HepG2 (cell line): Measurements from ENCODE around the gene SPINDOC. TPM values are rescaled to one million over a fixed set of nuclear protein-coding genes. Genes with fewer than 3 reads are reported as not detected.
A peak's percentile ranks its signal among the peaks of the same experiment; 100 is the strongest.

Experiments used
- ARID4A ChIP-seq: sonication (generic); formaldehyde crosslinking; IDR thresholded peaks from 2 replicates; pipeline ENCODE4 v1.5.0; 2020; ENCODE audit warnings: mild to moderate bottlenecking, missing genetic modification reagents, borderline replicate concordance
- HBP1 ChIP-seq: IDR thresholded peaks from 2 replicates; pipeline ENCODE4 v1.6.1; 2016; ENCODE audit warnings: low read depth, control low read depth
- HMGXB3 ChIP-seq: sonication (generic); formaldehyde crosslinking; IDR thresholded peaks from 2 replicates; pipeline ENCODE4 v1.4.0; 2020; ENCODE audit warnings: missing genetic modification reagents, borderline replicate concordance
- KLF15 ChIP-seq: sonication (generic); formaldehyde crosslinking; IDR thresholded peaks from 2 replicates; pipeline ENCODE4 v1.8.1; 2023; ENCODE audit warnings: borderline replicate concordance, mild to moderate bottlenecking, inconsistent platforms, missing genetic modification reagents, mixed read lengths
- MED1 ChIP-seq: sonication (generic); formaldehyde crosslinking; IDR thresholded peaks from 2 replicates; pipeline ENCODE4 v1.4.0; 2020; ENCODE audit warnings: missing genetic modification reagents
- SUZ12 ChIP-seq: fragments of 150-350 bp; IDR thresholded peaks from 2 replicates; pipeline ENCODE4 v1.6.1; 2014; ENCODE audit warnings: low read depth, low read length
- TCF7L2 ChIP-seq: IDR thresholded peaks from 2 replicates; pipeline ENCODE4 v1.6.1; 2011; ENCODE audit warnings: mild to moderate bottlenecking, low read depth, low read length, moderate library complexity
- WIZ ChIP-seq: sonication (generic); formaldehyde crosslinking; IDR thresholded peaks from 2 replicates; pipeline ENCODE4 v1.5.1; 2020; ENCODE audit warnings: mild to moderate bottlenecking, missing genetic modification reagents
- ZFP36L2 ChIP-seq: sonication (generic); formaldehyde crosslinking; IDR thresholded peaks from 2 replicates; pipeline ENCODE4 v1.4.0; 2020; ENCODE audit warnings: missing genetic modification reagents
- ZNF383 ChIP-seq: sonication (generic); formaldehyde crosslinking; IDR thresholded peaks from 2 replicates; pipeline ENCODE4 v1.4.0; 2020; ENCODE audit warnings: missing genetic modification reagents, mild to moderate bottlenecking, borderline replicate concordance
- polyA plus RNA-seq, 8 experiments: library from polyadenylated mRNA; depleted of rRNA in 3 of 8; stranded (reverse) in 7 of 8; unstranded in 1 of 8; fragments of >200 nt; fragmentation: Illumina TruSeq in 4 of 8; extraction: Trizol in 4 of 8; gene quantifications; 2 replicates each; pipeline versions ENCODE4 v1.2.1 to v1.2.3, GENCODE V29; 2011 to 2016; ENCODE audit warnings: low read depth in 4 of 8, missing spikeins in 1 of 8, mixed read lengths in 1 of 8; ENCODE audit not compliant: insufficient read depth in 1 of 8
- total RNA-seq, 5 experiments: library from RNA; depleted of rRNA; stranded (reverse); fragments of >200 nt; fragmentation: Illumina TruSeq; extraction: Trizol; gene quantifications; 2 replicates each; pipeline ENCODE4 v1.2.3, GENCODE V29; 2016; ENCODE audit warnings: low read depth in 1 of 5
- TF ChIP-seq, protein P1 (sequence below): IDR thresholded peaks from 2 replicates; pipeline ENCODE4 v1.6.1; 2016; ENCODE audit warnings: control low read depth
- TF ChIP-seq, protein P2 (sequence below): sonication (generic); formaldehyde crosslinking; IDR thresholded peaks from 2 replicates; pipeline ENCODE4 v1.9.0; 2021; ENCODE audit warnings: missing genetic modification reagents, borderline replicate concordance
- TF ChIP-seq, protein P3 (sequence below): sonication (generic); formaldehyde crosslinking; IDR thresholded peaks from 2 replicates; pipeline ENCODE4 v1.4.0; 2020; ENCODE audit warnings: mild to moderate bottlenecking, low read depth, missing genetic modification reagents

SPINDOC gene
- total and polyA plus RNA-seq, 2 of the 13 experiments (the other 11 are each of a cell fraction or from before 2014, with no cell fraction given), result 21.4 to 29.9 TPM

GRCh38 chr11:63838678-63839507, 25.6 kb downstream of the SPINDOC start, which contains the start of gene MARK2 (continued):
- 0 out of 2 replicates have a peak, but pooled peaks have one; percentile 9 for TF ChIP-seq HMGXB3
- no peak for TF ChIP-seq WIZ (CRISPR knock-in tag)
- TF ChIP-seq SUZ12, result no peak
- TF ChIP-seq ZNF383 (CRISPR knock-in tag), result no peak
- TF ChIP-seq, protein P1, sequence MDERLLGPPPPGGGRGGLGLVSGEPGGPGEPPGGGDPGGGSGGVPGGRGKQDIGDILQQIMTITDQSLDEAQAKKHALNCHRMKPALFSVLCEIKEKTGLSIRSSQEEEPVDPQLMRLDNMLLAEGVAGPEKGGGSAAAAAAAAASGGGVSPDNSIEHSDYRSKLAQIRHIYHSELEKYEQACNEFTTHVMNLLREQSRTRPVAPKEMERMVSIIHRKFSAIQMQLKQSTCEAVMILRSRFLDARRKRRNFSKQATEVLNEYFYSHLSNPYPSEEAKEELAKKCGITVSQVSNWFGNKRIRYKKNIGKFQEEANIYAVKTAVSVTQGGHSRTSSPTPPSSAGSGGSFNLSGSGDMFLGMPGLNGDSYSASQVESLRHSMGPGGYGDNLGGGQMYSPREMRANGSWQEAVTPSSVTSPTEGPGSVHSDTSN (CRISPR knock-in tag), result no peak
- no peak for TF ChIP-seq TCF7L2
- peak; percentile 46; the same call in 1 of the 2 replicates for TF ChIP-seq ARID4A (CRISPR knock-in tag)
- no peak for TF ChIP-seq ZFP36L2 (CRISPR knock-in tag)
- no peak for TF ChIP-seq KLF15
- TF ChIP-seq, protein P2, sequence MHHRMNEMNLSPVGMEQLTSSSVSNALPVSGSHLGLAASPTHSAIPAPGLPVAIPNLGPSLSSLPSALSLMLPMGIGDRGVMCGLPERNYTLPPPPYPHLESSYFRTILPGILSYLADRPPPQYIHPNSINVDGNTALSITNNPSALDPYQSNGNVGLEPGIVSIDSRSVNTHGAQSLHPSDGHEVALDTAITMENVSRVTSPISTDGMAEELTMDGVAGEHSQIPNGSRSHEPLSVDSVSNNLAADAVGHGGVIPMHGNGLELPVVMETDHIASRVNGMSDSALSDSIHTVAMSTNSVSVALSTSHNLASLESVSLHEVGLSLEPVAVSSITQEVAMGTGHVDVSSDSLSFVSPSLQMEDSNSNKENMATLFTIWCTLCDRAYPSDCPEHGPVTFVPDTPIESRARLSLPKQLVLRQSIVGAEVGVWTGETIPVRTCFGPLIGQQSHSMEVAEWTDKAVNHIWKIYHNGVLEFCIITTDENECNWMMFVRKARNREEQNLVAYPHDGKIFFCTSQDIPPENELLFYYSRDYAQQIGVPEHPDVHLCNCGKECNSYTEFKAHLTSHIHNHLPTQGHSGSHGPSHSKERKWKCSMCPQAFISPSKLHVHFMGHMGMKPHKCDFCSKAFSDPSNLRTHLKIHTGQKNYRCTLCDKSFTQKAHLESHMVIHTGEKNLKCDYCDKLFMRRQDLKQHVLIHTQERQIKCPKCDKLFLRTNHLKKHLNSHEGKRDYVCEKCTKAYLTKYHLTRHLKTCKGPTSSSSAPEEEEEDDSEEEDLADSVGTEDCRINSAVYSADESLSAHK (CRISPR knock-in tag), result no peak
- TF ChIP-seq MED1, result peak; percentile 15; the same call in 1 of the 2 replicates
- TF ChIP-seq, protein P3, sequence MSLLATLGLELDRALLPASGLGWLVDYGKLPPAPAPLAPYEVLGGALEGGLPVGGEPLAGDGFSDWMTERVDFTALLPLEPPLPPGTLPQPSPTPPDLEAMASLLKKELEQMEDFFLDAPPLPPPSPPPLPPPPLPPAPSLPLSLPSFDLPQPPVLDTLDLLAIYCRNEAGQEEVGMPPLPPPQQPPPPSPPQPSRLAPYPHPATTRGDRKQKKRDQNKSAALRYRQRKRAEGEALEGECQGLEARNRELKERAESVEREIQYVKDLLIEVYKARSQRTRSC, result no peak
- peak; percentile 71; the same call in 1 of the 2 replicates for TF ChIP-seq HBP1 (CRISPR knock-in tag)
